Measurements from ENCODE around the gene TRIM46.

TRIM46 gene

DNA sequence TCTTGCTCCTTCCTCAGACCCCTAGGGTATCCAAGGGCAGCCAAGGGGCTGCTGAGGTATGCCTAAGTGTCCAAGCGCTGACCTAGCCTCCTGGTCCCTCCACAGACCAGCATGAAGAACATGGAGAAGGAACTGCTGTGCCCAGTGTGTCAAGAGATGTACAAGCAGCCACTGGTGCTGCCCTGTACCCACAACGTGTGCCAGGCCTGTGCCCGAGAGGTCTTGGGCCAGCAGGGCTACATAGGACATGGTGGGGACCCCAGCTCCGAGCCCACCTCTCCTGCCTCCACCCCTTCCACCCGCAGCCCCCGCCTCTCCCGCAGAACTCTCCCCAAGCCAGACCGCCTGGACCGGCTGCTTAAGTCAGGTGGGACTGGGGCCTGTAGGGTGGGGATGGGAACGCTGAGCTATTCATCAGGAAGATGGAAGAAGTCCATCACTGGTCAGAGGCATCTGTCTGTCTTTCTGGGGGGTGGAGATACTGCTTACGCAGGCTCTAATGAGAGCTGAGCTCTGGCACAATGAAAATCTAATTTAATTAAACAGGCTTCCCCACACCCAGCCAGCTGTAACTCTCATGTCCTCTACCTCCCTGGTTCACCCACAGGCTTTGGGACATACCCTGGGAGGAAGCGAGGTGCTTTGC lies 1.8 kb downstream of the TRIM46 start:
- no peak for DNase-seq (ENCODE audit: low read depth)
- TF ChIP-seq CTCF (IDR thresholded peaks at IDR 0.05; ENCODE audit: low read depth, low read length, missing control alignments) = no peak
- H3K4me3 ChIP-seq (ENCODE audit: low read depth, low read length) = no peak overlapping the region

DNA sequence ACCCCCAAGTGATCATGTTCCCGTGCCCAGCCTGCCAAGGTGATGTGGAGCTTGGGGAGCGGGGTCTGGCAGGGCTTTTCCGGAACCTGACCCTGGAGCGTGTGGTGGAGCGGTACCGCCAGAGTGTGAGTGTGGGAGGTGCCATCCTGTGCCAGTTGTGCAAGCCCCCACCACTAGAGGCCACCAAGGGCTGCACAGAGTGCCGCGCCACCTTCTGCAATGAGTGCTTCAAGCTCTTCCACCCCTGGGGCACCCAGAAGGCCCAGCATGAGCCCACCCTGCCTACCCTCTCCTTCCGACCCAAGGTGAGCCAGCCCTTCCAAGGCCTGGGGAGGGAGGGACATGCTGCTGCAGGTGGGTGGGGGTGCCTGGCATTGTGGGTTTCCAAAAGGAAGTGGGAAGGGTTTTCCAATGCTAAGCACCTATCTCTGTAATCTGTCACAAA lies 2.3 kb downstream of the TRIM46 start:
- no peak for DNase-seq (ENCODE audit: low read depth)
- no peak overlapping the region for H3K4me3 ChIP-seq (ENCODE audit: low read depth, low read length)
- TF ChIP-seq CTCF (IDR thresholded peaks at IDR 0.05; ENCODE audit: low read depth, low read length, missing control alignments) = peak; percentile 7

- no peak for DNase-seq (ENCODE audit: low read depth)
- peak; percentile 94 for TF ChIP-seq CTCF (IDR thresholded peaks at IDR 0.05; ENCODE audit: low read depth, low read length, missing control alignments)
- no peak overlapping the region for H3K4me3 ChIP-seq (ENCODE audit: low read depth, low read length)
These were observed 3.0 kb downstream of the TRIM46 start for GRCh38 chr1:155176544-155177071.

- no peak for TF ChIP-seq CTCF (IDR thresholded peaks at IDR 0.05; ENCODE audit: low read depth, low read length, missing control alignments)
- H3K4me3 ChIP-seq (ENCODE audit: low read depth, low read length) = no peak overlapping the region
These were observed 3.7 kb downstream of the TRIM46 start for GRCh38 chr1:155177192-155177917.

GRCh38 chr1:155177918-155178281 lies 4.3 kb downstream of the TRIM46 start:
- no peak for DNase-seq (ENCODE audit: low read depth)
- TF ChIP-seq CTCF (IDR thresholded peaks at IDR 0.05; ENCODE audit: low read depth, low read length, missing control alignments) = no peak
- no peak overlapping the region for H3K4me3 ChIP-seq (ENCODE audit: low read depth, low read length)

More at GRCh38 chr1:155177192-155177917, 3.7 kb downstream of the TRIM46 start:
- no peak for DNase-seq (ENCODE audit: low read depth)

- no peak for DNase-seq (ENCODE audit: low read depth)
- no peak for TF ChIP-seq CTCF (IDR thresholded peaks at IDR 0.05; ENCODE audit: low read depth, low read length, missing control alignments)
- no peak overlapping the region for H3K4me3 ChIP-seq (ENCODE audit: low read depth, low read length)
These were observed 4.9 kb downstream of the TRIM46 start for GRCh38 chr1:155178441-155179111.
